ENCODE measurements around the gene KCNIP1.

The KCNIP1 gene

GRCh38 chr5:170541146-170541769, 37.4 kb downstream of the KCNIP1 start:
- Histone ChIP-seq H3K4me3 (ENCODE audit: insufficient read depth, low read length, poor library complexity, severe bottlenecking) (no peak overlapping the region), H3K9ac (ENCODE audit: low read length) (no peak overlapping the region), H3K4me2 (ENCODE audit: low read depth, low read length, poor library complexity, severe bottlenecking) (no peak overlapping the region), H4K20me1 (ENCODE audit: low read depth, low read length) (no peaks in the 10 kb centered on the region), H3K9me2 (replicated peaks; ENCODE audit: insufficient read depth, low read length) (no peaks in the 10 kb centered on the region), H3K79me2 (ENCODE audit: insufficient read depth, low read length) (no peaks in the 10 kb centered on the region), H2AFZ (ENCODE audit: low read depth, low read length, severe bottlenecking) (no peak overlapping the region), H3K36me3 (ENCODE audit: low read length) (no peaks in the 10 kb centered on the region), H3K9me3 (ENCODE audit: insufficient read depth, low read length) (0 out of 2 replicates have a peak, but pooled peaks cover 3% of the 10 kb centered on the region), H3K27ac (ENCODE audit: low read depth, low read length) (no peak overlapping the region), H3F3A (ENCODE audit: insufficient read depth) (no peaks in the 10 kb centered on the region), H3K27me3 (ENCODE audit: low read length) (no peaks in the 10 kb centered on the region)
- TF ChIP-seq CTCF (IDR thresholded peaks at IDR 0.05; ENCODE audit: insufficient read depth, low read length, poor library complexity, severe bottlenecking) (no peak), EZH2phosphoT487 (conservative IDR thresholded peaks at IDR 0.05; ENCODE audit: low read length) (no peak)

DNA sequence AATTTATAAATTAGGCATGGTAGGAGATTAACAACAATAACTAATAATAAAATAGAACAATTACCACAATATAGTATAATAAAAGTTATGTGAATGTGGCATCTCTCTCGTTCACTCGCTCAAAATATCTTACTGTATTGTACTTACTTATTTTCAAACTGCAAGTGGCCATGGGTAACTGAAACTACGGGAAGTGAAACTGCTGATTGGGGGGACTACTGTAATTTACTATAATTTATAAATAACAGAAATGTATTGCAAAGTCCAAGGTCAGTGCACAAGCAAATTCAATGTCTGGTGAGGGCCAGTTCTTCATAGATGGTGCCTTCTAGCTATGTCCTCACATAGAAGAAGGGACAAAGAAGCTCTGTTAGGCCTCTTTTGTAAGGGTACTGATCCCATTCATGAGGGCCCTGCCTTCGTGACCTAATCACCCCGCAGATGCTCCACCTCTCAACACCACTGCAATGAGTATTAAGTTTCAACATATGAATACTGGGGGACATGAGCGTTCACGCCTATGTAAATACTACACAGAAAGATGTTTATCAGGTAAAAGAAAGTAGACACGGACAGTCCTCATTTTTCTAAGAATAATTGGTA, 39.0 kb downstream of the KCNIP1 start:
- H3K4me2 ChIP-seq (ENCODE audit: low read depth, low read length, poor library complexity, severe bottlenecking) = no peak overlapping the region

GRCh38 chr5:170545313-170545712, 41.5 kb downstream of the KCNIP1 start:
- no peak overlapping the region for H3K4me2 ChIP-seq (ENCODE audit: low read depth, low read length, poor library complexity, severe bottlenecking)
- no peaks in the 10 kb centered on the region for H3F3A ChIP-seq (ENCODE audit: insufficient read depth)
- no peaks in the 10 kb centered on the region for H3K27me3 ChIP-seq (ENCODE audit: low read length)
- no peak overlapping the region for H3K27ac ChIP-seq (ENCODE audit: low read depth, low read length)
- H4K20me1 ChIP-seq (ENCODE audit: low read depth, low read length) = no peaks in the 10 kb centered on the region
- H3K9ac ChIP-seq (ENCODE audit: low read length) = no peak overlapping the region
- H3K9me2 ChIP-seq (replicated peaks; ENCODE audit: insufficient read depth, low read length) = no peaks in the 10 kb centered on the region
- H3K36me3 ChIP-seq (ENCODE audit: low read length) = no peaks in the 10 kb centered on the region
- H2AFZ ChIP-seq (ENCODE audit: low read depth, low read length, severe bottlenecking) = no peak overlapping the region
- H3K9me3 ChIP-seq (ENCODE audit: insufficient read depth, low read length) = 0 out of 2 replicates have a peak, but pooled peaks cover 3% of the 10 kb centered on the region
- H3K4me3 ChIP-seq (ENCODE audit: insufficient read depth, low read length, poor library complexity, severe bottlenecking) = no peak overlapping the region
- H3K79me2 ChIP-seq (ENCODE audit: insufficient read depth, low read length) = no peaks in the 10 kb centered on the region
- TF ChIP-seq CTCF (IDR thresholded peaks at IDR 0.05; ENCODE audit: insufficient read depth, low read length, poor library complexity, severe bottlenecking) = no peak
- TF ChIP-seq EZH2phosphoT487 (conservative IDR thresholded peaks at IDR 0.05; ENCODE audit: low read length) = no peak

More for the DNA sequence above, 39.0 kb downstream of the KCNIP1 start:
- Histone ChIP-seq H4K20me1 (ENCODE audit: low read depth, low read length) (no peaks in the 10 kb centered on the region), H3K9ac (ENCODE audit: low read length) (no peak overlapping the region), H3K9me2 (replicated peaks; ENCODE audit: insufficient read depth, low read length) (no peaks in the 10 kb centered on the region), H3K4me3 (ENCODE audit: insufficient read depth, low read length, poor library complexity, severe bottlenecking) (no peak overlapping the region), H3K36me3 (ENCODE audit: low read length) (no peaks in the 10 kb centered on the region), H3K27me3 (ENCODE audit: low read length) (no peaks in the 10 kb centered on the region), H3K27ac (ENCODE audit: low read depth, low read length) (no peak overlapping the region), H3K79me2 (ENCODE audit: insufficient read depth, low read length) (no peaks in the 10 kb centered on the region), H2AFZ (ENCODE audit: low read depth, low read length, severe bottlenecking) (no peak overlapping the region), H3K9me3 (ENCODE audit: insufficient read depth, low read length) (0 out of 2 replicates have a peak, but pooled peaks cover 3% of the 10 kb centered on the region), H3F3A (ENCODE audit: insufficient read depth) (no peaks in the 10 kb centered on the region)
- TF ChIP-seq CTCF (IDR thresholded peaks at IDR 0.05; ENCODE audit: insufficient read depth, low read length, poor library complexity, severe bottlenecking) (no peak), EZH2phosphoT487 (conservative IDR thresholded peaks at IDR 0.05; ENCODE audit: low read length) (no peak)

Data from SU-DHL-6 (cell line).